H1 (cell line): ENCODE measurements around the gene CCNY.

Source experiments
- CBX5 ChIP-seq: fragments of 300-800, 300-1000 bp; sonication (generic); IDR thresholded peaks from 2 replicates; pipeline ENCODE4 v1.7.1; 2016; ENCODE audit warnings: antibody characterized with exemption, low read length, low read depth
- CEBPB ChIP-seq: IDR thresholded peaks from 2 replicates; pipeline ENCODE4 v1.6.1; 2012; ENCODE audit warnings: low read depth, low read length
- CHD2 ChIP-seq: IDR thresholded peaks from 2 replicates; pipeline ENCODE4 v1.6.1; 2012; ENCODE audit warnings: low read length, improper control_type of control experiment
- KDM1A ChIP-seq: fragments of 200-600, 300-600 bp; sonication (generic); IDR thresholded peaks from 2 replicates; pipeline ENCODE4 v1.7.1; 2016; ENCODE audit warnings: mild to moderate bottlenecking, low read length, borderline replicate concordance
- MAFK ChIP-seq: IDR thresholded peaks from 2 replicates; pipeline ENCODE4 v1.6.1; 2012; ENCODE audit warnings: low read depth, mild to moderate bottlenecking, improper control_type of control experiment, low read length
- POLR2A ChIP-seq, 2 experiments: IDR thresholded peaks; 1 replicate in 1 of 2; 2 replicates in 1 of 2; pipeline ENCODE4 v1.6.1; 2011; ENCODE audit warnings: low read depth in 2 of 2, low read length in 2 of 2, mild to moderate bottlenecking in 2 of 2; ENCODE audit errors: control extremely low read depth in 1 of 2
- RAD21 ChIP-seq, 2 experiments: IDR thresholded peaks in 1 of 2; conservative IDR thresholded peaks in 1 of 2; 2 replicates each; pipeline ENCODE4 v1.6.1; 2011; ENCODE audit warnings: low read depth in 2 of 2, low read length in 2 of 2, improper control_type of control experiment in 1 of 2, inconsistent platforms in 1 of 2, mild to moderate bottlenecking in 1 of 2, moderate library complexity in 1 of 2
- TF ChIP-seq, protein P1 (sequence below), 3 experiments: IDR thresholded peaks; 1 replicate in 2 of 3; 2 replicates in 1 of 3; pipeline versions ENCODE4 v1.5.1 to v1.6.1; 2011; ENCODE audit warnings: low read length in 3 of 3, mild to moderate bottlenecking in 3 of 3, inconsistent platforms in 2 of 3, low read depth in 1 of 3, moderate library complexity in 1 of 3; ENCODE audit not compliant: insufficient read depth in 1 of 3; ENCODE audit errors: control extremely low read depth in 1 of 3

DNA sequence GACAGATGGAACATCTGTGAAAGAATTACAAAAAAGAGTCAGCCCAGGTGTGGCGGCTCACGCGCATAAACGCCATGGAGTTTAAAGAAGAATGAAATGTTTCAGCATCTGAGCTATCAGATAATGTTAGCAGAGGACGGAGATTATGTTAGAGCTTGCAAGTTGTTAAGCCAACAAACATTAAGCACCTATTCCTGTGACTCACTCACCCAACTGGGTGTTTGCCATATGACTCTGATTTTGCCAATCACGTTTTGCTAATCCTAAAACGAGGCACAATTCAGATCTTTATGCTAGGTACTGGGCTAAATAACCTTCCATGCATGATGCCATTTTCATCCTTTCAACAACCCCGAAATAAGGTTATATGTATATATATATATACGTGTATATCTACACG, 29.0 kb upstream of the CCNY start:
- TF ChIP-seq POLR2A (IDR thresholded peaks at IDR 0.05; ENCODE audit: control extremely low read depth in 1 of 2, low read depth in 2 of 2, low read length in 2 of 2) (no peak), CEBPB (no peak), MAFK (no peak), CHD2 (no peak), RAD21 (IDR thresholded peaks at IDR 0.05 in 1 of 2, conservative IDR thresholded peaks at IDR 0.05 in 1 of 2; ENCODE audit: low read depth in 2 of 2, low read length in 2 of 2) (no peak), CBX5 (no peak), KDM1A (no peak)
- TF ChIP-seq, protein P1, sequence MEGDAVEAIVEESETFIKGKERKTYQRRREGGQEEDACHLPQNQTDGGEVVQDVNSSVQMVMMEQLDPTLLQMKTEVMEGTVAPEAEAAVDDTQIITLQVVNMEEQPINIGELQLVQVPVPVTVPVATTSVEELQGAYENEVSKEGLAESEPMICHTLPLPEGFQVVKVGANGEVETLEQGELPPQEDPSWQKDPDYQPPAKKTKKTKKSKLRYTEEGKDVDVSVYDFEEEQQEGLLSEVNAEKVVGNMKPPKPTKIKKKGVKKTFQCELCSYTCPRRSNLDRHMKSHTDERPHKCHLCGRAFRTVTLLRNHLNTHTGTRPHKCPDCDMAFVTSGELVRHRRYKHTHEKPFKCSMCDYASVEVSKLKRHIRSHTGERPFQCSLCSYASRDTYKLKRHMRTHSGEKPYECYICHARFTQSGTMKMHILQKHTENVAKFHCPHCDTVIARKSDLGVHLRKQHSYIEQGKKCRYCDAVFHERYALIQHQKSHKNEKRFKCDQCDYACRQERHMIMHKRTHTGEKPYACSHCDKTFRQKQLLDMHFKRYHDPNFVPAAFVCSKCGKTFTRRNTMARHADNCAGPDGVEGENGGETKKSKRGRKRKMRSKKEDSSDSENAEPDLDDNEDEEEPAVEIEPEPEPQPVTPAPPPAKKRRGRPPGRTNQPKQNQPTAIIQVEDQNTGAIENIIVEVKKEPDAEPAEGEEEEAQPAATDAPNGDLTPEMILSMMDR (IDR thresholded peaks at IDR 0.05; ENCODE audit: control extremely low read depth in 1 of 3, insufficient read depth in 1 of 3, low read depth in 1 of 3, low read length in 3 of 3) = no peak
